Pancreas (tissue), 10 donors: ENCODE results near the gene SLMAP. TPM values are rescaled to one million over a fixed set of nuclear protein-coding genes. Genes with fewer than 3 reads are reported as not detected.

Experiments
- ATAC-seq, 4 donors: fragments of 200-7000 bp; cut with Tn5 transposase; one replicate each; pipeline versions ENCODE4 v1.8.0 to v1.9.1; 2020; ENCODE audit warnings: mild to moderate bottlenecking in 4 of 4, moderate library complexity in 4 of 4
- DNase-seq, 6 donors: peaks; one replicate each; pipeline ENCODE4 v3.0.0-alpha.2; 2020
- FAIRE-seq: peaks from 2 replicates; lab custom pipeline; 2012; peaks lifted over from hg19 to GRCh38; lab: Jason Lieb, UNC
- H3K27ac ChIP-seq, 4 donors: fragments of 200-600 bp; sonication (generic); 1 replicate in 3 of 4; 2 replicates in 1 of 4; pipeline versions ENCODE4 v1.5.0 to v1.8.0; 2020
- H3K27me3 ChIP-seq, 4 donors: fragments of 200-600 bp; one replicate each; pipeline ENCODE4 v1.8.0; 2021
- H3K36me3 ChIP-seq, 3 donors: fragments of 200-600 bp; sonication (generic) in 1 of 3; one replicate each; pipeline versions ENCODE4 v1.5.0 to v1.8.0; 2020 to 2021
- H3K4me1 ChIP-seq, 3 donors: fragments of 200-600 bp; one replicate each; pipeline ENCODE4 v1.8.0; 2021
- H3K4me3 ChIP-seq, 4 donors: fragments of 200-600 bp; sonication (generic) in 2 of 4; one replicate each; pipeline versions ENCODE4 v1.5.0 to v1.8.0; 2020 to 2021
- H3K9me3 ChIP-seq, 4 donors: fragments of 200-600 bp; one replicate each; pipeline ENCODE4 v1.8.0; 2021
- CTCF ChIP-seq, 4 donors: fragments of 200-600 bp; sonication (generic) in 3 of 4; IDR thresholded peaks; one replicate each; pipeline versions ENCODE4 v1.5.0 to v1.8.0; 2021; ENCODE audit warnings: antibody characterized with exemption in 4 of 4
- WGBS, 2 donors: extraction: QIAGEN DNeasy Blood & Tissue Kit; methylation state at CpG; one replicate each; pipeline ENCODE4 v1.1.7; 2013; 5-methylcytosine and 5-hydroxymethylcytosine counted together
- intact Hi-C, 3 donors: fragments of 100-400 bp; cut with DNase I; formaldehyde crosslinking; loops; one replicate each; pipeline versions ENCODE4 v1.11.1 to v1.14.2; 2022
- polyA plus RNA-seq, 2 donors: library from polyadenylated mRNA; stranded (reverse); fragments of 200-250 nt; gene quantifications; one replicate each; pipeline ENCODE4 v1.2.3, GENCODE V29; 2013
- total RNA-seq, 6 donors: library from RNA; stranded (reverse); fragmentation: NEBNext Ultra II Directional in 4 of 6; extraction: Animal tissue kit (Norgen Biotek cat#: 25700) in 4 of 6; gene quantifications; one replicate each; pipeline versions ENCODE4 v1.2.1 to v1.2.4, GENCODE V29; 2021 to 2023
- donor health status: healthy with polysubstance abuse.
- donor health status: DM: no; HTN: no; CAD: no; lungs with moderate emphysema.
- donor health status: DM: no; HTN: no; CAD: no.
- donor health status: control.
- donor health status: control.
- donor health status: Bipolar disorder and iron deficiency.
- donor health status: DM: yes; HTN: yes; CAD: no.
- donor health status: DM: no; HTN: no; CAD: no.
- donor health status: DM: no; HTN: no; CAD: no.
- donor health status: DM: yes; HTN: yes; CAD: no.

SLMAP gene
- total and polyA plus RNA-seq, 8 donors, result 9.0 to 39.6 (median 22.7) TPM

DNA sequence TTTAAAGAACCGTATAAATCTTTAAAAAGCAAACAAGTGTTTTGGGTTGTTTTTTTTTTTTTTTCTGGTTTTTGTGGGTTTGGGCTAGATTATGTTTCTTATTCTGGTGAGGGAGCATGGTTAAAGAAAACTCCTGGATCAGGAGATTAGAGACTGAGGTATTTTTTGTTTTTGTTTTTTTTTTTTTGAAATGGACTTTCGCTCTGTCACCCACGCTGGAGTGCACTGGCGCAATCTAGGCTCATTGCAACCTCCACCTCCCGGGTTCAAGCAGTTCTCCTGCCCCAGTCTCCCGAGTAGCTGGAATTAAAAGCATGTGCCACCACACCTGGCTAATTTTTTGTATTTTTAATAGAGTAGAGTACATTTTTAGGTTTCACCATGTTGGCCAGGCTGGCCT, 95.2 kb downstream of the SLMAP start:
- H3K36me3 ChIP-seq, result no peaks in the 10 kb centered on the region
- H3K27me3 ChIP-seq, result no peaks in the 10 kb centered on the region
- WGBS, 2 donors, result 96 to 98% methylated on average over 6 of the region's 6 CpGs
- intact Hi-C loops, result loop anchor here in 1 of 3 donors (10.0 kb wide), 1 partner anchor 417 kb away; no protein-coding TSS in a partner anchor
- H3K9me3 ChIP-seq, result no peaks in the 10 kb centered on the region
- H3K4me3 ChIP-seq, result no peak overlapping the region
- no peak for TF ChIP-seq CTCF (IDR thresholded peaks at IDR 0.05)
- no peaks in the 10 kb centered on the region for H3K4me1 ChIP-seq
- ATAC-seq (no peak), FAIRE-seq (no peak), DNase-seq (no peak)
- no peak overlapping the region for H3K27ac ChIP-seq

GRCh38 chr3:57852896-57853295, 96.8 kb downstream of the SLMAP start:
- no peak overlapping the region for H3K4me3 ChIP-seq
- ATAC-seq, result peak in 2 of 4 donors; percentile 39 to 57
- no peak overlapping the region for H3K27ac ChIP-seq
- no peaks in the 10 kb centered on the region for H3K36me3 ChIP-seq
- H3K9me3 ChIP-seq, result no peaks in the 10 kb centered on the region
- peak; percentile 49 for FAIRE-seq
- intact Hi-C loops, result loop anchor here in 1 of 3 donors (10.0 kb wide), 1 partner anchor 418 kb away; no protein-coding TSS in a partner anchor
- H3K27me3 ChIP-seq, result no peaks in the 10 kb centered on the region
- WGBS, 2 donors, result 85 to 100% methylated on average over 1 of the region's 1 CpG
- no peak for TF ChIP-seq CTCF (IDR thresholded peaks at IDR 0.05)
- DNase-seq, result no peak
- H3K4me1 ChIP-seq, result no peaks in the 10 kb centered on the region

- Histone ChIP-seq H3K9me3 (no peaks in the 10 kb centered on the region), H3K27me3 (no peaks in the 10 kb centered on the region), H3K27ac (no peak overlapping the region), H3K4me3 (no peak overlapping the region), H3K4me1 (no peaks in the 10 kb centered on the region), H3K36me3 (no peaks in the 10 kb centered on the region)
- FAIRE-seq (no peak), DNase-seq (no peak), ATAC-seq (no peak)
- intact Hi-C loops, result loop anchor here in 1 of 3 donors (10.0 kb wide), 1 partner anchor 420 kb away; no protein-coding TSS in a partner anchor
- TF ChIP-seq CTCF (IDR thresholded peaks at IDR 0.05), result no peak
- WGBS, 2 donors, result 93 to 100% methylated on average over 1 of the region's 1 CpG
Observed at GRCh38 chr3:57855281-57855680, 99.2 kb downstream of the SLMAP start.

- H3K4me1 ChIP-seq, result no peaks in the 10 kb centered on the region
- no peaks in the 10 kb centered on the region for H3K27me3 ChIP-seq
- no peak for TF ChIP-seq CTCF (IDR thresholded peaks at IDR 0.05)
- H3K36me3 ChIP-seq, result no peaks in the 10 kb centered on the region
- DNase-seq (no peak), ATAC-seq (no peak), FAIRE-seq (no peak)
- intact Hi-C loops, result loop anchor here in 1 of 3 donors (10.0 kb wide), 1 partner anchor 421 kb away; no protein-coding TSS in a partner anchor
- H3K27ac ChIP-seq, result no peak overlapping the region
- no peaks in the 10 kb centered on the region for H3K9me3 ChIP-seq
- WGBS, 2 donors, result 90 to 94% methylated on average over 4 of the region's 4 CpGs
- H3K4me3 ChIP-seq, result no peak overlapping the region
Observed at GRCh38 chr3:57855943-57856342, 99.8 kb downstream of the SLMAP start.

DNA sequence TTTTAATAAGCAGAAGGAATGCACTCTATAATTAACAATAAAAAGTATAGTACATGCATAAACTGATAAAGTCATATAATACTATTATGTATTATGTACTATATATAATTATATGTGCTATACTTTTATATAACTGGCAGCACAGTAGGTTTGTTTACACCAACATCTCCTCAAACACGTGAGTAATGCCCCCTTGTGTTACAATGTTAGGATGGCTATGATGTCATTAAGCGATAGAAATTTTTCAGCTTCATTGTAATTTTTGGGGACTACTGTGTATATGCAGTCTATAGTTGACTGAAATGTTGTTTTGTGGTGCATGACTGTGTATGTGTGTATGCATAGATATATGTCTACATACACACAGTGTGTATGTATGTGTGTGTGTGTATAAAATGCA, 100.6 kb downstream of the SLMAP start:
- Histone ChIP-seq H3K4me3 (no peak overlapping the region), H3K36me3 (no peaks in the 10 kb centered on the region), H3K4me1 (no peaks in the 10 kb centered on the region), H3K27me3 (no peaks in the 10 kb centered on the region), H3K27ac (no peak overlapping the region), H3K9me3 (no peaks in the 10 kb centered on the region)
- FAIRE-seq, result no peak
- ATAC-seq, result no peak
- 66 to 70% methylated on average over 2 of the region's 2 CpGs for WGBS, 2 donors
- intact Hi-C loops, result loop anchor here in 1 of 3 donors (10.0 kb wide), 1 partner anchor 422 kb away; no protein-coding TSS in a partner anchor
- no peak for TF ChIP-seq CTCF (IDR thresholded peaks at IDR 0.05)
- DNase-seq, result no peak
